KMS-11 (cell line): ENCODE results near the gene NEB.

ENCODE experiments used
- H2AFZ ChIP-seq: fragments of 200-600 bp; sonication (generic); 2 replicates; pipeline ENCODE4 v1.6.1; 2016; ENCODE audit warnings: antibody characterized with exemption, mixed run types, low read depth
- H3K27ac ChIP-seq: fragments of 200-600 bp; sonication (generic); 2 replicates; pipeline ENCODE4 v1.6.1; 2016; ENCODE audit warnings: mild to moderate bottlenecking, mixed run types
- H3K27me3 ChIP-seq: fragments of 200-600 bp; sonication (generic); 2 replicates; pipeline ENCODE4 v1.6.1; 2017; ENCODE audit warnings: mild to moderate bottlenecking, low read depth, mixed run types, moderate library complexity; ENCODE audit not compliant: insufficient read depth
- H3K36me3 ChIP-seq: fragments of 200-600 bp; sonication (generic); 2 replicates; pipeline ENCODE4 v1.6.1; 2017; ENCODE audit warnings: mild to moderate bottlenecking, mixed run types; ENCODE audit not compliant: insufficient read depth
- H3K4me1 ChIP-seq: fragments of 200-600 bp; sonication (generic); 2 replicates; pipeline ENCODE4 v1.6.1; 2016; ENCODE audit warnings: mild to moderate bottlenecking, low read depth, mixed run types; ENCODE audit not compliant: poor library complexity, severe bottlenecking
- H3K4me2 ChIP-seq: fragments of 200-600 bp; sonication (generic); 2 replicates; pipeline ENCODE4 v1.7.0; 2016; ENCODE audit warnings: mild to moderate bottlenecking, mixed run types
- H3K4me3 ChIP-seq: fragments of 200-600 bp; sonication (generic); IDR thresholded peaks from 2 replicates; pipeline ENCODE4 v1.6.1; 2017; ENCODE audit warnings: low read depth, low read length, mixed read lengths; ENCODE audit not compliant: insufficient read depth
- H3K79me2 ChIP-seq: fragments of 200-600 bp; sonication (generic); 2 replicates; pipeline ENCODE4 v1.6.1; 2016; ENCODE audit warnings: low read depth, mixed run types; ENCODE audit not compliant: insufficient read depth
- H3K9ac ChIP-seq: fragments of 200-600 bp; sonication (generic); 2 replicates; pipeline ENCODE4 v1.6.1; 2016; ENCODE audit warnings: mild to moderate bottlenecking, mixed run types
- H4K20me1 ChIP-seq: fragments of 200-600 bp; sonication (generic); 2 replicates; pipeline ENCODE4 v1.6.1; 2016; ENCODE audit warnings: mild to moderate bottlenecking, mixed run types; ENCODE audit not compliant: insufficient read depth
- TF ChIP-seq, protein P1 (sequence below): fragments of 200-600 bp; sonication (generic); conservative IDR thresholded peaks from 2 replicates; pipeline ENCODE4 v1.6.1; 2017; ENCODE audit warnings: low read depth, mild to moderate bottlenecking, antibody characterized with exemption, low read length, moderate library complexity, mixed read lengths

NEB gene, protein sequence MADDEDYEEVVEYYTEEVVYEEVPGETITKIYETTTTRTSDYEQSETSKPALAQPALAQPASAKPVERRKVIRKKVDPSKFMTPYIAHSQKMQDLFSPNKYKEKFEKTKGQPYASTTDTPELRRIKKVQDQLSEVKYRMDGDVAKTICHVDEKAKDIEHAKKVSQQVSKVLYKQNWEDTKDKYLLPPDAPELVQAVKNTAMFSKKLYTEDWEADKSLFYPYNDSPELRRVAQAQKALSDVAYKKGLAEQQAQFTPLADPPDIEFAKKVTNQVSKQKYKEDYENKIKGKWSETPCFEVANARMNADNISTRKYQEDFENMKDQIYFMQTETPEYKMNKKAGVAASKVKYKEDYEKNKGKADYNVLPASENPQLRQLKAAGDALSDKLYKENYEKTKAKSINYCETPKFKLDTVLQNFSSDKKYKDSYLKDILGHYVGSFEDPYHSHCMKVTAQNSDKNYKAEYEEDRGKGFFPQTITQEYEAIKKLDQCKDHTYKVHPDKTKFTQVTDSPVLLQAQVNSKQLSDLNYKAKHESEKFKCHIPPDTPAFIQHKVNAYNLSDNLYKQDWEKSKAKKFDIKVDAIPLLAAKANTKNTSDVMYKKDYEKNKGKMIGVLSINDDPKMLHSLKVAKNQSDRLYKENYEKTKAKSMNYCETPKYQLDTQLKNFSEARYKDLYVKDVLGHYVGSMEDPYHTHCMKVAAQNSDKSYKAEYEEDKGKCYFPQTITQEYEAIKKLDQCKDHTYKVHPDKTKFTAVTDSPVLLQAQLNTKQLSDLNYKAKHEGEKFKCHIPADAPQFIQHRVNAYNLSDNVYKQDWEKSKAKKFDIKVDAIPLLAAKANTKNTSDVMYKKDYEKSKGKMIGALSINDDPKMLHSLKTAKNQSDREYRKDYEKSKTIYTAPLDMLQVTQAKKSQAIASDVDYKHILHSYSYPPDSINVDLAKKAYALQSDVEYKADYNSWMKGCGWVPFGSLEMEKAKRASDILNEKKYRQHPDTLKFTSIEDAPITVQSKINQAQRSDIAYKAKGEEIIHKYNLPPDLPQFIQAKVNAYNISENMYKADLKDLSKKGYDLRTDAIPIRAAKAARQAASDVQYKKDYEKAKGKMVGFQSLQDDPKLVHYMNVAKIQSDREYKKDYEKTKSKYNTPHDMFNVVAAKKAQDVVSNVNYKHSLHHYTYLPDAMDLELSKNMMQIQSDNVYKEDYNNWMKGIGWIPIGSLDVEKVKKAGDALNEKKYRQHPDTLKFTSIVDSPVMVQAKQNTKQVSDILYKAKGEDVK (N-terminal part only)

DNA sequence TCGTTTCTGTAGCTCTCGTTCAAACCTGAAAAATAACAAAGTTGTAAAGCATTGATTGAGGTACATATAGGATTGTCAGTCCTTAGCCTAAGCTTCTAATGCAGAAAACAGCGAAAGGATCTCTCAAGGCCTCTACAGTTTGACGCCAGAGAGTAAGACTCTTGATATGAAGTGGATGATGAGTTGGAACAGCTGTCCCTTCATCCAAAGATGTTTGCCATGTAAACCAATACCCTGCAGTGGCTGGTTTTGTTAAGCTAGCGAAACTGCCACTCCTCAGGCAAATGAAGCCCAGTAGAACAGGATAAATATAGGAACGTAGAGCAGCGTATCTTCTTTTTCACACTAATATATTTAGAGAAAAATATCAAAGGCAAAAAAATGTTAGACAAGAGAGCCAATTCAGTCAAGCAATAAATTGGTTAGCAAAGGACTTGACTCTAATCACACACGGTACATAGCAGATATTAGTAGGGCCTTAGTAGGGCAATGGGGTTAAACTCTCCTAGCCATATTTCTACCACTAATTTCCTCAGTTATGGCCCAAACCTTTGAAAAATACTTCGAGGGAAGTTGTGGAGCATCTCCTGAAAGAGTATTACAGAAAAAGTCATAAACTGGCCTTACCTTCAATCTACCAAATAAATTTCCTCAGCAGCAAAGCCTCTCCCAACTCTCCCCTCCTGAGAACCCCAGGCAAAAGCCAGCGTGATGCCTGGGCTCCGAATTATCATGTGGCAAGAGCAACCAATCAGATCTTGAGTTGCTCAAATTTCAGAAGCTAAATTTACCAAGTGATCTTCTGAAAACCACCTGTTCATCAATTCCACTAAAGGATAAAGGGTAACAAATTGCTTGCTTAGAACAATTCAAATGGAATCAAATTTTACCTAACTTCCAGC, at the start of gene NEB:
Gene NEB, minus strand, starts transcription at position 706 of the 902 bp plus-strand sequence. CDS start 1,320 bp downstream, outside the sequence.
- no peak within 1 kb of the TSS for H3K4me2 ChIP-seq
- peaks cover 7% of the 10 kb centered on the region for H3K4me1 ChIP-seq
- TF ChIP-seq, protein P1, sequence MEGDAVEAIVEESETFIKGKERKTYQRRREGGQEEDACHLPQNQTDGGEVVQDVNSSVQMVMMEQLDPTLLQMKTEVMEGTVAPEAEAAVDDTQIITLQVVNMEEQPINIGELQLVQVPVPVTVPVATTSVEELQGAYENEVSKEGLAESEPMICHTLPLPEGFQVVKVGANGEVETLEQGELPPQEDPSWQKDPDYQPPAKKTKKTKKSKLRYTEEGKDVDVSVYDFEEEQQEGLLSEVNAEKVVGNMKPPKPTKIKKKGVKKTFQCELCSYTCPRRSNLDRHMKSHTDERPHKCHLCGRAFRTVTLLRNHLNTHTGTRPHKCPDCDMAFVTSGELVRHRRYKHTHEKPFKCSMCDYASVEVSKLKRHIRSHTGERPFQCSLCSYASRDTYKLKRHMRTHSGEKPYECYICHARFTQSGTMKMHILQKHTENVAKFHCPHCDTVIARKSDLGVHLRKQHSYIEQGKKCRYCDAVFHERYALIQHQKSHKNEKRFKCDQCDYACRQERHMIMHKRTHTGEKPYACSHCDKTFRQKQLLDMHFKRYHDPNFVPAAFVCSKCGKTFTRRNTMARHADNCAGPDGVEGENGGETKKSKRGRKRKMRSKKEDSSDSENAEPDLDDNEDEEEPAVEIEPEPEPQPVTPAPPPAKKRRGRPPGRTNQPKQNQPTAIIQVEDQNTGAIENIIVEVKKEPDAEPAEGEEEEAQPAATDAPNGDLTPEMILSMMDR: no peak
- H3K27me3 ChIP-seq: no peaks in the 10 kb centered on the region
- H3K79me2 ChIP-seq: no peaks in the 10 kb centered on the region
- H3K4me3 ChIP-seq: no peak within 1 kb of the TSS
- no peaks in the 10 kb centered on the region for H3K36me3 ChIP-seq
- H4K20me1 ChIP-seq: no peaks in the 10 kb centered on the region
- no peak within 1 kb of the TSS for H3K9ac ChIP-seq
- H3K27ac ChIP-seq: no peak within 1 kb of the TSS
- no peak within 1 kb of the TSS for H2AFZ ChIP-seq

DNA sequence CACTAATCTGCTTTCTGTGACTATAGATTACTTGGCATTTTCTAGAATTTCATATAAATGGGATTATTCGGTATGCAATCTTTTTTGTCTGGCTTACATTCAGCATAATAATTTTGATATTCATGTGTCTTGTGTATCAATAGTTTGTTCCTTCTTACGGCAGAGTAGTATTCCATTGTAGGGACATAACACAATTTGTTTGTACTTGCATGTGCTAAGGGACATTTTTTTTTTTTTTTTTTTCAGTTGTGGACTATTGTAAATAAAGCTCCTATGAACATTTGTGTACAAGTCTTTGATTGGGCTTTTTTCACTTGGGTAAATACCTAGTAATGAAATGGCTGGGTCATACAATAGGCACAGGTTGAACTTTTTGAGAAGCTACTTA, 48.9 kb upstream of the NEB start:
- no peak overlapping the region for H2AFZ ChIP-seq
- no peaks in the 10 kb centered on the region for H4K20me1 ChIP-seq
- H3K4me2 ChIP-seq: no peak overlapping the region
- H3K4me1 ChIP-seq: peaks cover 9% of the 10 kb centered on the region
- H3K79me2 ChIP-seq: no peaks in the 10 kb centered on the region
- no peak overlapping the region for H3K4me3 ChIP-seq
- no peak overlapping the region for H3K9ac ChIP-seq
- no peaks in the 10 kb centered on the region for H3K36me3 ChIP-seq
- H3K27me3 ChIP-seq: no peaks in the 10 kb centered on the region
- no peak overlapping the region for H3K27ac ChIP-seq
- TF ChIP-seq, protein P1: no peak

DNA sequence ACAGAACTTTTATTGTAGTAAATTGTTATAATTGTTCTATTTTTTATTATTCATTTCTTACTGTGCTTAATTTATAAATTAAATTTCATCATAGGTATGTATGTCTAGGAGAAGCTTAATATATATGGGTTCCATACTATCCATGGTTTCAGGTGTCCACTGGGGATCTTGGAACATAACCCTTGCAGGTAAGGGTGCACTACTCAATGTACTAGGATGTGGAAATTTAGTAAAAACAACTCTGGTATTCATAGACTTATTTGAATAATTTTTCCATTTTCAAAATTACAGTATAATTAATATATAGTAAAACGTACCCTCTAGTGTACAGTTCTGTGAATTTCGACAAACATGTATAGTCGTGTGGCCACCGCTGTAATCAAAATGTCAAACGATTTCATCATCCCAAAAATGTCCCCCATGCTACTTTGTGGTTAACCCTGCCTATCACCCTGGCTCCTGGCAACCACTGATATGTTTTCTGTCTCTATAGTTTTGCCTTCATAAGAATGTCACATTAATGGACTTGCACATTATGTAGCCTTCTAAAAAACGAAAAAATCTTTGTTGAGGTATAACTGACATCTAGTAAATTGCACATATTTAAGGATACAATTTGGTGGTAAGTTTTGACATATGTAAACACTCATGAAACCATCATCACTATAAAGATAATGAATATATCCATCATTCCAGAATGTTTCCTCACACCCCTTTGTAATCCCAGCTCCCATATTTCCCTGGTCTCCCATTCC, 48.3 kb upstream of the NEB start:
- Histone ChIP-seq H2AFZ (no peak overlapping the region), H3K9ac (no peak overlapping the region), H4K20me1 (no peaks in the 10 kb centered on the region), H3K79me2 (no peaks in the 10 kb centered on the region), H3K27ac (no peak overlapping the region), H3K36me3 (no peaks in the 10 kb centered on the region), H3K27me3 (no peaks in the 10 kb centered on the region), H3K4me2 (no peak overlapping the region), H3K4me1 (peaks cover 7% of the 10 kb centered on the region), H3K4me3 (no peak overlapping the region)
- TF ChIP-seq, protein P1: no peak
